Sigmoid colon (tissue), 7 donors: ENCODE measurements around the gene MZT2A. TPM values are rescaled to one million over a fixed set of nuclear protein-coding genes. Genes with fewer than 3 reads are reported as not detected.
A peak's percentile ranks its signal among the peaks of the same experiment; 100 is the strongest.
"Not testable (repeated sequence)": the region's sequence is repeated elsewhere in the genome, so short reads cannot be mapped to it uniquely, and the experiment has no call there.

ENCODE experiments used
- DNase-seq: peaks from one replicate; pipeline ENCODE4 v3.0.0-alpha.2; 2019
- H3K27ac ChIP-seq, 4 donors: fragments of 200-600 bp; sonication (generic); one replicate each; pipeline ENCODE4 v1.5.1; 2016 to 2019; ENCODE audit warnings: mild to moderate bottlenecking in 1 of 4
- H3K27me3 ChIP-seq, 3 donors: fragments of 200-600 bp; sonication (generic); one replicate each; pipeline ENCODE4 v1.5.1; 2019; ENCODE audit warnings: mild to moderate bottlenecking in 1 of 3
- H3K36me3 ChIP-seq, 4 donors: fragments of 200-600 bp; sonication (generic); one replicate each; pipeline ENCODE4 v1.5.1; 2016 to 2019
- H3K4me1 ChIP-seq, 4 donors: fragments of 200-600 bp; sonication (generic); one replicate each; pipeline ENCODE4 v1.5.1; 2017 to 2019
- H3K4me3 ChIP-seq, 4 donors: fragments of 200-600 bp; sonication (generic); one replicate each; pipeline ENCODE4 v1.5.1; 2017 to 2019; ENCODE audit warnings: mild to moderate bottlenecking in 2 of 4, moderate library complexity in 1 of 4
- H3K9me3 ChIP-seq, 4 donors: fragments of 200-600 bp in 3 of 4; sonication (generic) in 3 of 4; one replicate each; pipeline versions ENCODE4 v1.5.1 to v1.6.1; 2013 to 2019
- CTCF ChIP-seq, 4 experiments: fragments of 450-650 bp in 3 of 4; fragments of 200-600 bp in 1 of 4; IDR thresholded peaks; one replicate each; pipeline ENCODE4 v1.5.1; 2016 to 2019; ENCODE audit warnings: antibody characterized with exemption in 4 of 4, mild to moderate bottlenecking in 3 of 4, moderate library complexity in 2 of 4
- EP300 ChIP-seq, 4 donors: sonication (generic); formaldehyde crosslinking; IDR thresholded peaks; one replicate each; pipeline ENCODE4 v1.6.1; 2017; ENCODE audit warnings: antibody characterized with exemption in 4 of 4
- POLR2A ChIP-seq, 2 donors: fragments of 450-650 bp; IDR thresholded peaks; one replicate each; pipeline ENCODE4 v1.6.1; 2016; ENCODE audit warnings: antibody characterized with exemption in 2 of 2, mild to moderate bottlenecking in 2 of 2, moderate library complexity in 2 of 2
- POLR2AphosphoS5 ChIP-seq, 4 donors: sonication (generic); formaldehyde crosslinking; IDR thresholded peaks; one replicate each; pipeline ENCODE4 v1.6.1; 2017; ENCODE audit warnings: antibody characterized with exemption in 4 of 4
- whole genome bisulfite sequencing, 2 donors: extraction: QIAGEN DNeasy Blood & Tissue Kit; methylation state at CpG; one replicate each; pipeline ENCODE4 v1.1.7; 2013; 5-methylcytosine and 5-hydroxymethylcytosine counted together
- intact Hi-C: fragments of 100-400 bp; cut with DNase I; formaldehyde crosslinking; loops from one replicate; pipeline ENCODE4 v1.15.1; 2023
- polyA plus RNA-seq, 3 donors: library from polyadenylated mRNA; stranded (reverse); fragments of 200-250 nt; gene quantifications; one replicate each; pipeline ENCODE4 v1.2.3, GENCODE V29; 2013
- total RNA-seq, 4 donors: library from RNA; depleted of rRNA; stranded (reverse); fragments of >200 nt; gene quantifications; one replicate each; pipeline ENCODE4 v1.1.0, GENCODE V29; 2016
- donor health status: healthy with polysubstance abuse.
- donor health status: Bipolar disorder and iron deficiency.
- donor health status: healthy.

The MZT2A gene
- total and polyA plus RNA-seq, 7 donors: 69.7 to 166 (median 79.4) TPM

GRCh38 chr2:131495506-131495905 is 3.3 kb upstream of the MZT2A start:
- H3K27ac ChIP-seq, H3K27me3 ChIP-seq, H3K4me3 ChIP-seq, DNase-seq, H3K9me3 ChIP-seq, intact Hi-C loops: not testable (repeated sequence)
- peaks cover 0 to 21% (median 0%) of the 10 kb centered on the region in 4 donors for H3K36me3 ChIP-seq
- 89 to 98% methylated on average over 1 of the region's 1 CpG for WGBS, 2 donors
- H3K4me1 ChIP-seq: peaks cover 0 to 31% (median 20%) of the 10 kb centered on the region in 4 donors

- no peaks in the 10 kb centered on the region for H3K9me3 ChIP-seq
- peak overlapping the region; percentile 83 to 88 (median 84) for H3K27ac ChIP-seq
- intact Hi-C loops: loop anchor here (2.0 to 5.0 kb wide), 2 partner anchors 33 to 386 kb away; partner anchors contain the start of genes CCDC74A and PLEKHB2
- H3K4me3 ChIP-seq: peak overlapping the region; percentile 71 to 81 (median 78)
- no peaks in the 10 kb centered on the region for H3K27me3 ChIP-seq
- DNase-seq: no peak
- TF ChIP-seq POLR2A (IDR thresholded peaks at IDR 0.05): no peak
- WGBS, 2 donors: 0 to 1% methylated on average over 40 of the region's 40 CpGs
- peaks cover 0 to 5% (median 0%) of the 10 kb centered on the region in 4 donors for H3K36me3 ChIP-seq
- peaks cover 0 to 35% (median 20%) of the 10 kb centered on the region in 4 donors for H3K4me1 ChIP-seq
Observed at GRCh38 chr2:131493199-131493968, 1.2 kb upstream of the MZT2A start.

- Histone ChIP-seq H3K4me1 (peaks cover 0 to 30% (median 20%) of the 10 kb centered on the region in 4 donors), H3K27ac (peak overlapping the region; percentile 83 to 88 (median 84)), H3K36me3 (peaks cover 0 to 5% (median 0%) of the 10 kb centered on the region in 4 donors), H3K27me3 (no peaks in the 10 kb centered on the region), H3K4me3 (peak overlapping the region; percentile 71 to 81 (median 78)), H3K9me3 (no peaks in the 10 kb centered on the region)
- TF ChIP-seq POLR2A (IDR thresholded peaks at IDR 0.05) (no peak), CTCF (IDR thresholded peaks at IDR 0.05) (peak; percentile 65 to 84 (median 69)), POLR2AphosphoS5 (IDR thresholded peaks at IDR 0.05) (peak; percentile 27 to 67 (median 54))
- WGBS, 2 donors: 0 to 1% methylated on average over 79 of the region's 79 CpGs
- intact Hi-C loops: loop anchor here (2.0 to 5.0 kb wide), 2 partner anchors 34 to 385 kb away; partner anchors contain the start of genes CCDC74A and PLEKHB2
- peak; percentile 94 for DNase-seq
Observed at GRCh38 chr2:131492418-131493198, 411 bp upstream of the MZT2A start.

GRCh38 chr2:131491469-131491836 is 744 bp downstream of the MZT2A start:
- H3K27ac ChIP-seq: peak overlapping the region in 1 of 4 donors; percentile 7
- H3K9me3 ChIP-seq, DNase-seq, H3K36me3 ChIP-seq, H3K27me3 ChIP-seq: not testable (repeated sequence)
- intact Hi-C loops: loop anchor here (5.0 kb wide), 1 partner anchor 384 kb away; the partner anchor contains the start of gene PLEKHB2
- H3K4me3 ChIP-seq: peak overlapping the region; percentile 33 to 81 (median 76)
- WGBS, 2 donors: 7 to 13% methylated on average over 22 of the region's 22 CpGs
- peaks cover 0 to 30% (median 20%) of the 10 kb centered on the region in 4 donors for H3K4me1 ChIP-seq

- 61 to 67% methylated on average over 20 of the region's 20 CpGs for WGBS, 2 donors
- H3K4me1 ChIP-seq: peaks cover 0 to 30% (median 20%) of the 10 kb centered on the region in 4 donors
Observed at GRCh38 chr2:131490616-131491468, 1.4 kb downstream of the MZT2A start.

GRCh38 chr2:131488306-131489205 is 3.6 kb downstream of the MZT2A start:
- H3K9me3 ChIP-seq: no peaks in the 10 kb centered on the region
- H3K4me1 ChIP-seq: peaks cover 0 to 16% (median 10%) of the 10 kb centered on the region in 4 donors
- no peaks in the 10 kb centered on the region for H3K27me3 ChIP-seq
- intact Hi-C loops: loop anchor here (10.0 kb wide), 1 partner anchor 1304 kb away; the partner anchor contains the start of genes MZT2B and SMPD4
- TF ChIP-seq POLR2AphosphoS5 (IDR thresholded peaks at IDR 0.05) (no peak), CTCF (IDR thresholded peaks at IDR 0.05) (no peak), POLR2A (IDR thresholded peaks at IDR 0.05) (no peak), EP300 (IDR thresholded peaks at IDR 0.05) (no peak)
- no peaks in the 10 kb centered on the region for H3K36me3 ChIP-seq
- H3K27ac ChIP-seq: no peak overlapping the region
- H3K4me3 ChIP-seq: no peak overlapping the region
- 85 to 88% methylated on average over 14 of the region's 14 CpGs for WGBS, 2 donors
- no peak for DNase-seq

More at GRCh38 chr2:131490616-131491468, 1.4 kb downstream of the MZT2A start:
- not testable (repeated sequence) for DNase-seq, H3K27me3 ChIP-seq, H3K36me3 ChIP-seq, H3K9me3 ChIP-seq
- intact Hi-C loops: loop anchor here (5.0 kb wide), 1 partner anchor 384 kb away; the partner anchor contains the start of gene PLEKHB2
- Histone ChIP-seq H3K27ac (peak overlapping the region in 1 of 4 donors; percentile 7), H3K4me3 (peak overlapping the region; percentile 33 to 81 (median 76))

- H3K4me3 ChIP-seq, H3K9me3 ChIP-seq, H3K27ac ChIP-seq, DNase-seq, H3K27me3 ChIP-seq: not testable (repeated sequence)
- intact Hi-C loops: loop anchor here (10.0 kb wide), 1 partner anchor 1302 kb away; the partner anchor contains the start of genes MZT2B and SMPD4
- WGBS, 2 donors: 93% methylated on average over 14 of the region's 14 CpGs
- Histone ChIP-seq H3K36me3 (peaks cover 0 to 10% (median 0%) of the 10 kb centered on the region in 4 donors), H3K4me1 (peaks cover 0 to 13% (median 7%) of the 10 kb centered on the region in 4 donors)
Observed at GRCh38 chr2:131486201-131486902, 5.8 kb downstream of the MZT2A start.
